Erythroblast (primary cell): Measurements from ENCODE around the gene MAD1L1.

Source experiments
- DNase-seq, 2 experiments: peaks; one replicate each; lab custom pipeline; 2025; lab: John Stamatoyannopoulos, UW
- GATA1 ChIP-seq: IDR thresholded peaks from 2 replicates; pipeline ENCODE4 v1.6.1; 2011; ENCODE audit warnings: low read depth, mild to moderate bottlenecking, control low read depth, low read length, moderate library complexity
- POLR2A ChIP-seq: IDR thresholded peaks from 2 replicates; pipeline ENCODE4 v1.6.1; 2011; ENCODE audit warnings: mild to moderate bottlenecking, low read length

Gene MAD1L1

GRCh38 chr7:1815051-1815481 is 417.7 kb downstream of the MAD1L1 start:
- TF ChIP-seq GATA1: no peak
- DNase-seq: no peak

DNA sequence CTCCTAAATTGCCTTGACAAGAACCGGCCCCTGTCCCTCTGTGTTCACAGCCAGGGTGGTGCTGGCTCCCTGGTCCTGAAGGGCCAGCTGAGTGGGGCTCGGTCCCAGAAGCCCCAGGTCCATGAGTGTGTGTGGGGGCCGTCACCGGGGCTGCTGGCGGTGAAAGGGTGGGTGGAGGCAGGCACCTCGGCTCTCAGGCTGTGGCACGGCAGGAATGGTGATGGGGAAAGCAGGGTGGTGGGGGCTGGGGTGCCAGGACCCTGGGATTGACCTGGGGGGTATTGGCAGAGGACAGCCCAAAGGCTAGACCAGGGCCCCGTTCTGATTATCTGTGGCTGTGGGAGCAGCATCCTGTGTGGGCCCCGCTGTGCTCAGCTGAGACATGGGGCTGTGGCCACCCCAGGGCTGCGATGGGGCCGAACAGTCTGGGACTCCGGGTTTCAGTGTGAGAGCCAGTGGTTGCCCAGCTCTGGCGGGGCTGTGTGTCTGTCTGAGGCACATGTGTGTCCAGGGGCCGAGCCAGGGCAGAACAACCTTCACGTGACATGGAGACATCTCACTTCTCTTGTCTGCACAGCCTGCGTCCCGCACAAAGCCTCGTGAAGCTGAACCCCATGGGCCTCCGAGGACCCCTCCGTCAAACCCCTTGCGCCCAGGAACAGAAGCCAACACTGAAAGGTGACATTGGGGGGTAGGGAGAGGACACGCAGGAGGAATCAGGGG is 418.5 kb downstream of the MAD1L1 start:
- TF ChIP-seq POLR2A (no peak), GATA1 (no peak)
- DNase-seq: no peak

DNA sequence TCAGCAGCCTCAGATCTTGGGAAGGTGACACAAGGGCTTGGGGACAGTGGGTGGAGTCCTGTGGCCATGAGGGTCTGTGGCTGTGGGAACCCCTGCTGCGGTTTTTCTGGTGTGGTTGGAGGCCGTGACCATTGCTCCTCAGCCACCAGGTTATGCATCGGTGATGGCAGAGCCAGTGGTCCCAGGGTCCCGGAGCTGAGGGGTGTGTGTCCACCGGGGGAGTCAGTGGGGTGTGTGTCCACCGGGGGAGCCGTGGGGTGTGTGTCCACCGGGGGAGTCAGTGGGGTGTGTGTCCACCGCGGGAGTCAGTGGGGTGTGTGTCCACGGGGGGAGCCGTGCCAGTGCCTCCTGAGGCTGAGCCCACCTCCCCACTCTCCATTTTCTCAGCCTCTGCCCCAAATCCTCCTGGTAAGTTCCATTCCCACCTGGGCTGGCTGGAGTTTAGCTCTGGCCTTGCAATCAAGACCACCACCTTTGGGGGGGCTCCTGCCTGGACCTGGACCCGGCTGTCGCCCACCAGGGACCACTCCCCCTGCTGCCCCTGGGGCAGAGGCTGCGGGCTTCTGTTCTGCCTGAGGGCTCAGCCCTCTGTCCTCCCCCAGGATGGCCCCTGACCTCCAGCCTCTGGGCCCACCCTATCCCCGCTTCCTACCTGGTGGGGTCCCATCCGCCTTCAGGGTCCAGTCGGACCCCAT is 419.2 kb downstream of the MAD1L1 start:
- DNase-seq: no peak
- TF ChIP-seq GATA1: no peak

DNA sequence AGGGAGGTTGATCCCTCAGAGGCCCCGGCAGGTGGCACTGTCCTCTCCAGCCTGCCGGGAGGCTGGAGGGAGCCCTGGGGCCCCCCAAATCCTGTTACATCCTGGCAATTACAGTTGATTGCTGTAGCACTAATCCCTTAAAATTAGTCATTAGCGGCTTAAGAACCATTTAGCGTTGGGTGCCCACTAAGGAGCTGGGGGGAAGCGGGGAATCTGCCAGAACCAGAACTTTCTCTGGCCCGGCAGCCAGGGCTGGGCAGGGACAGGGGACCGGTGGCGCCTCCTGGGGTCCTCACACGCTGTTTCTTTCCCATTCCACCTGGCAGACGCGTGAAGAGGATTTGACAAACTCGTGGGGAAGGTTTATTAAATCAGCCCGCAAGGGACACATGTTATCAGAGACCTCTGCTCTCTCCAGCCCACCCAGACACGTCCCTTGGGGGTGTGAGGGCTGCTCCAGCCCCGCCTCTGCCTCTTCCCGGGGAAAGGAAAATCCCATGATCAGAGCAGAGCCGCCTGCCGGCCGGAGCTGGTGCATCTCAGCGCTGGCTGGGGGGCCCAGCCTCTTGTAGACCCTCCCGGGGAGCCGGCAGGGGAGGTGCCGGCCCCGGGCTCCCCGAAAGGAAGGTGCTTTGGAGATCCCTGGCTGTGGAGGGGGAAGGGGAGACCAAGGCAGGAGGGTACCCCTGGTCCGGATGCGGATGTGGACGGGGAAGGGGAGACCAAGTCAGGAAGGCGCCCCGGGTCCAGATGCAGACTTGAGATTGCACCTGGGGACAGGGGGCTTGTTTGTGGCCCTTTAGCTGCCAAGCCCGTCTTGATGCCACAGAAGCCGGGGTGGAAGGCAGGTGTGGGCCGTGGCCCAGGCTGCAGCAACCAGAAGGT is 420.0 kb downstream of the MAD1L1 start:
- DNase-seq: peak in 1 of 2 experiments; percentile 20
- no peak for TF ChIP-seq GATA1
- TF ChIP-seq POLR2A: no peak

DNA sequence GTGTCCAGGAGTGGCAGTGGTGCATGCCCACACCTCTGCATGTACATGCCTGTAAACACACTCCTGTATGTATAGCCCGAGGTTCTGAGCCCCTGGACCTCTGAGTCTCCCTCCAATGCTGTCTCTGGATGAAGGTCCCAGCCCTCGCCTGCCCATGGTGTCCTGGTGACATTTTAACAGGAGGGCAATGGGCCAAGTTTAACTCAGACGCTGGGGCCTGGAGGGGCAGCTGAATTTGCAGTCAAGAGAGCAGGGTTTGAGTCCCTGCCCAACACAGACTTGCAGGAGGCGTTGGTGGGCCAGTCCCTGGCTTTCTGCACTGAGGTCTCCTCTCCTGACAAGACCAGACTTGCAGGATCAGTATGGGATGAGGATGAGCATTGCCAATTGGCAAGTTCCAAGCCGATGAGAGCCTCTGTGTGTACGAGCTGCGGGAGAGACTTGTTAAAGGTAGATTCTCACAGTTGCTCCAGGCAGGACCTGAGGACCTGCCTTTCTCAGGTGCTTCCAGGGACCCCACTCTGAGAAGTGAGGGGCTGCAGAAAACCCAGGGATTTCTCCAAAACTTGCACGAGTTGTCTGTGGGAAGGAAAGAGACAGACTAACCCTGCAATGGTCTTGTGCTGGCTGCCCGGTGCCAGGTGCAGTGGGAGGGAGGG is 420.8 kb downstream of the MAD1L1 start:
- no peak for DNase-seq
- TF ChIP-seq POLR2A: no peak
- no peak for TF ChIP-seq GATA1

DNA sequence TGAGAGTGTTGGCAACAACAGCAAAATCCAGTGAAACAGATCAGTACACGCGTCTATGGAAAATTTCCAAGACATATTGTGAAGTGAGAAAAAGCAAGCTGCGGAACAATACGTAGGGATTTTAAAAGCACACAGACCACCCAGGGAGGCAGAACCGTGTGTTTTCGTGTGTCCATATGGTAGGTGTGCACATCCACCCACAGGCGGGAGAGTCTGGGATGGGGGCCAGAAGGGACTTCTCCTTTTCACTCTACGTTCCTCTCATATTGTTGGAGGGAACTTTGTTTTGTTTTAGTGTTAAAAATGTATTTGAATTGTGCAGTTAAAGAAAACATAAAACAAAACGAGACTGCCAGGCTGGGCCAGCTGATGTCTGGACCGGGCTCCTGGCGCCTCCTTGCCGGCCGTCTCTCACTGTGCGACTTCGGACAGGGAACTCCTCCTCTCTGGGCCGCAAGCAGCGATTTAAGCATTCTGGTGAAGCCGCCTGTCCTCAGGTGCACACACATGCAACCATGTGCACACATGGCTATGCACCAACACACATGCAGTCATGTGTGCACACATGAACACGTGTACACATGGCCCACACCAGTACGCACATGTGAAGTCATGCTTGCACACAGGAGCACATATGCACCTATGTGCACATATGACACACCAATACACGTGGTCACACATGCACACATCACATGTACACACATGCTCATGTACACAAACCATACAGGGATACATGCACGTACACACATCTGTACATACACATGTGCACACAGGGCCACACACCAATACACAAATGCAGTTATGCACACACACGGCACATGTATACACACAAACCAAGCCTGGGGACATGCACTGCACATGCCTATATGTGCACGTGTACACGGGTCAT is 421.5 kb downstream of the MAD1L1 start:
- TF ChIP-seq GATA1 (no peak), POLR2A (no peak)
- no peak for DNase-seq

GRCh38 chr7:1810521-1810920 is 422.2 kb downstream of the MAD1L1 start:
- no peak for DNase-seq
- no peak for TF ChIP-seq POLR2A
- TF ChIP-seq GATA1: no peak

DNA sequence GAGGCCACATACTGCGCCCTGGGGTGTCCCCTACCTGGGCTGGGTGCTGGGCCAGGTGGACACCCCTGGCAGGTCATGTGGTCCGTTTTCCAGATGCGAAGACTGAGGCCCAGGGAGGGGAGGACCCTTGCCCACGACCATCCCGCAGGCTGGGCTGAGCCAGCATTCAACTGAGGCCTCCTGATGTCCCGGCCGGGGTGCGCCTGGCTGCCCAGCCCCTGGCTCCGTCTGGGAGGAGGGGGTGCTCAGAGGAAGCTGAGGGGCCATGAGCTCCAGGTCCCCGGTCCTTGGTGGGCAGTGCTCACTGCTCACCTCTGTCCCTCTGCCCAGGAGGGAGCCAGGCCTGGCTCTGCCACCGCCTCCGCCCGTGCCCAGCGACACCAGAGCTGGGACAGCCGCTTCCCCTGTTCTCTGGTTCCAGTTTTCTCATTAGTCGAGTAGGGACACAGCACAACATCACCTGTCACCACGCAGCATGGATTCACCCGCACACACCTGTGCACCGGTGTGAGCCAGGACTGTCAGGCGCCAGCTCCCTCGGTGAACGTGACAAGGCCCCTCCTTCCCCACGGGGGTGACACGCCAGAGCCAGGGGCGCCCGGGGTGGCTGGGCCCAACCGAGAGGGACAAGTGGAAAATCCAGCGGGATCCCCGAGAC is 423.0 kb downstream of the MAD1L1 start:
- TF ChIP-seq POLR2A: no peak
- TF ChIP-seq GATA1: no peak
- DNase-seq: no peak

- no peak for DNase-seq
- TF ChIP-seq GATA1 (no peak), POLR2A (no peak)
These were observed 423.7 kb downstream of the MAD1L1 start for GRCh38 chr7:1809070-1809469.

GRCh38 chr7:1807821-1808600 is 424.7 kb downstream of the MAD1L1 start:
- no peak for DNase-seq
- no peak for TF ChIP-seq GATA1
- TF ChIP-seq POLR2A: no peak

- DNase-seq: no peak
- TF ChIP-seq POLR2A (no peak), GATA1 (no peak)
These were observed 426.4 kb downstream of the MAD1L1 start for GRCh38 chr7:1806354-1806753.

- TF ChIP-seq POLR2A (no peak), GATA1 (no peak)
- no peak for DNase-seq
These were observed 428.4 kb downstream of the MAD1L1 start for GRCh38 chr7:1804310-1804709.
